ENCODE results near the gene PPP4R2.

- TF ChIP-seq CTCF (IDR thresholded peaks at IDR 0.05): no peak
- TF ChIP-seq EZH2 (IDR thresholded peaks at IDR 0.05; ENCODE audit: borderline replicate concordance, insufficient read depth, low read depth, low read length, poor library complexity, severe bottlenecking): no peak
Observed at GRCh38 chr3:72973031-72973723, 23.4 kb upstream of the PPP4R2 start.
